Suprapubic skin (tissue), 4 donors: ENCODE results near the gene LUZP2. TPM values are rescaled to one million over a fixed set of nuclear protein-coding genes. Genes with fewer than 3 reads are reported as not detected.

Experiments used
- DNase-seq, 2 donors: peaks; one replicate each; pipeline ENCODE4 v3.0.0-alpha.2; 2019; ENCODE audit warnings: low spot score in 2 of 2
- H3K27ac ChIP-seq: fragments of 200-600 bp; sonication (generic); one replicate; pipeline ENCODE4 v1.5.1; 2019
- H3K27me3 ChIP-seq: fragments of 200-600 bp; sonication (generic); one replicate; pipeline ENCODE4 v1.5.1; 2019
- H3K36me3 ChIP-seq: fragments of 200-600 bp; sonication (generic); one replicate; pipeline ENCODE4 v1.5.1; 2019
- H3K4me1 ChIP-seq: fragments of 200-600 bp; sonication (generic); one replicate; pipeline ENCODE4 v1.5.1; 2019
- H3K4me3 ChIP-seq: fragments of 200-600 bp; sonication (generic); one replicate; pipeline ENCODE4 v1.5.1; 2019; ENCODE audit warnings: mild to moderate bottlenecking
- H3K9me3 ChIP-seq: fragments of 200-600 bp; sonication (generic); one replicate; pipeline ENCODE4 v1.5.1; 2019
- EP300 ChIP-seq: sonication (generic); formaldehyde crosslinking; IDR thresholded peaks from one replicate; pipeline ENCODE4 v1.6.1; 2017; ENCODE audit warnings: antibody characterized with exemption
- POLR2A ChIP-seq, 2 donors: fragments of 450-650 bp; IDR thresholded peaks; one replicate each; pipeline ENCODE4 v1.6.1; 2017; ENCODE audit warnings: antibody characterized with exemption in 2 of 2, mild to moderate bottlenecking in 2 of 2, moderate library complexity in 2 of 2
- POLR2AphosphoS5 ChIP-seq, 3 donors: sonication (generic); formaldehyde crosslinking; IDR thresholded peaks; one replicate each; pipeline ENCODE4 v1.6.1; 2017; ENCODE audit warnings: antibody characterized with exemption in 3 of 3
- WGBS: methylation state at CpG from one replicate; pipeline ENCODE4 v1.1.5; 2018; 5-methylcytosine and 5-hydroxymethylcytosine counted together
- total RNA-seq, 4 donors: library from RNA; depleted of rRNA; stranded (reverse); fragments of >200 nt; gene quantifications; one replicate each; pipeline ENCODE4 v1.1.0, GENCODE V29; 2016
- TF ChIP-seq, protein P1 (sequence below), 2 donors: fragments of 200-600 bp in 1 of 2; fragments of 450-650 bp in 1 of 2; sonication (generic) in 1 of 2; IDR thresholded peaks; one replicate each; pipeline ENCODE4 v1.5.1; 2016 to 2019; ENCODE audit warnings: antibody characterized with exemption in 2 of 2, mild to moderate bottlenecking in 1 of 2, moderate library complexity in 1 of 2

Gene LUZP2
- total RNA-seq, 4 donors from 2014 or later = 0.11 TPM; not detected in 3

DNA sequence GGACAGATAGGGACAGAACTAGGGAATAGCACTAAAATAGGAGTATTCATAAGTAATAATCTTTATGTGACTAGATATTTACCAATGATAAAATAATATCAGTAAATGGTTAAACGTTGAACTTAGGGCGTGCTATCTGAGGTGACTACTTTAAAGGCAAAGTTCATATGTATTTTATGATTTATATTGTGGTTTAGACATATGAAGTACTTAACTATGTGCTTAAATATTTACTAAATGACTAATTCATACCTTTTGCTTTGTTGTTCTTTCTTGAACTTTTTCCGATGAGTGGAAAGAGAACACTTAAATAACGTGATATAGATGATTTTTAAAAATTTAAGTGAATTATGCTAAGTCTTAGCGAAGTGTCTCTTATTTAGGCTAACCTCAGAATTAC lies 14.7 kb downstream of the LUZP2 start:
- WGBS = 78% methylated on average over 5 of the region's 5 CpGs
- H3K27me3 ChIP-seq = no peaks in the 10 kb centered on the region
- DNase-seq = no peak
- H3K27ac ChIP-seq = no peak overlapping the region
- no peaks in the 10 kb centered on the region for H3K36me3 ChIP-seq
- no peaks in the 10 kb centered on the region for H3K9me3 ChIP-seq
- no peak for TF ChIP-seq POLR2AphosphoS5 (IDR thresholded peaks at IDR 0.05)
- no peaks in the 10 kb centered on the region for H3K4me1 ChIP-seq
- no peak overlapping the region for H3K4me3 ChIP-seq

DNA sequence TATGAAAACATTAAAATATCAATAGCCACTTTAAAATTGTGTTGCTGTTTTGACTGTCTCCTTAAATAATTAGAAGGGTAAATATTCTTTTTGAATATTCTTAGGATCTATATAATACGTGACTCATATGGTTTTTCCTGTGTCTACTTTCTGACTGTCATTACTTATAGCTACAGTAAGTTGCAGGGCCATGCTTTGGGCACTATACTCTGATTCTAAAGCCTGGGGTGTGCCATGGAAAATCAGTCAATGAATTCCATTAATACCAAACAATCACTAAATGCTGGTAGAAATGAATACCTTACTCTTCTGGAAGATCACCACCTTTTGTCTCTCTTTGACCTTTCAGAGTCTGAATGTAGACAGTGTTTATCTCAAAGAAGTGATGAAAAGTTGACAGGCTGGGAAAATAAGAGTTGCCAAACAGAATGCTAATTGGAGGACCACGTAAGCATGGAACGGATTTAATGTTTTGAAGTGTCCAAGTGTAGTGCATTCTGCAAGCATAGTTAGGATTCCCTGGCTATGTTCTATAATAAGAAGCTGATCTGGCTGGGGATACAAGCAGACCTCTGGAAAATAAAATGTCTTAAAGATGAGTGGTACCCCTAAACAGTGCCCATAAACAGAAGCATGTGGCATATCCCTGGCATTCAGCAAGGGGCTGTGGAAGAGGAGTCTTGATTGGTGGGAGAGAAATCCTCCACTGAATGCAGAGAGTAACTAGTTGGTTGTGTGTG lies 16.8 kb downstream of the LUZP2 start:
- no peak for DNase-seq
- Histone ChIP-seq H3K9me3 (no peaks in the 10 kb centered on the region), H3K27ac (no peak overlapping the region), H3K4me1 (no peaks in the 10 kb centered on the region), H3K36me3 (no peaks in the 10 kb centered on the region), H3K4me3 (no peak overlapping the region), H3K27me3 (no peaks in the 10 kb centered on the region)
- WGBS = 76% methylated on average over 3 of the region's 3 CpGs
- TF ChIP-seq, protein P1, sequence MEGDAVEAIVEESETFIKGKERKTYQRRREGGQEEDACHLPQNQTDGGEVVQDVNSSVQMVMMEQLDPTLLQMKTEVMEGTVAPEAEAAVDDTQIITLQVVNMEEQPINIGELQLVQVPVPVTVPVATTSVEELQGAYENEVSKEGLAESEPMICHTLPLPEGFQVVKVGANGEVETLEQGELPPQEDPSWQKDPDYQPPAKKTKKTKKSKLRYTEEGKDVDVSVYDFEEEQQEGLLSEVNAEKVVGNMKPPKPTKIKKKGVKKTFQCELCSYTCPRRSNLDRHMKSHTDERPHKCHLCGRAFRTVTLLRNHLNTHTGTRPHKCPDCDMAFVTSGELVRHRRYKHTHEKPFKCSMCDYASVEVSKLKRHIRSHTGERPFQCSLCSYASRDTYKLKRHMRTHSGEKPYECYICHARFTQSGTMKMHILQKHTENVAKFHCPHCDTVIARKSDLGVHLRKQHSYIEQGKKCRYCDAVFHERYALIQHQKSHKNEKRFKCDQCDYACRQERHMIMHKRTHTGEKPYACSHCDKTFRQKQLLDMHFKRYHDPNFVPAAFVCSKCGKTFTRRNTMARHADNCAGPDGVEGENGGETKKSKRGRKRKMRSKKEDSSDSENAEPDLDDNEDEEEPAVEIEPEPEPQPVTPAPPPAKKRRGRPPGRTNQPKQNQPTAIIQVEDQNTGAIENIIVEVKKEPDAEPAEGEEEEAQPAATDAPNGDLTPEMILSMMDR (IDR thresholded peaks at IDR 0.05) = no peak
- TF ChIP-seq POLR2AphosphoS5 (IDR thresholded peaks at IDR 0.05) = no peak

DNA sequence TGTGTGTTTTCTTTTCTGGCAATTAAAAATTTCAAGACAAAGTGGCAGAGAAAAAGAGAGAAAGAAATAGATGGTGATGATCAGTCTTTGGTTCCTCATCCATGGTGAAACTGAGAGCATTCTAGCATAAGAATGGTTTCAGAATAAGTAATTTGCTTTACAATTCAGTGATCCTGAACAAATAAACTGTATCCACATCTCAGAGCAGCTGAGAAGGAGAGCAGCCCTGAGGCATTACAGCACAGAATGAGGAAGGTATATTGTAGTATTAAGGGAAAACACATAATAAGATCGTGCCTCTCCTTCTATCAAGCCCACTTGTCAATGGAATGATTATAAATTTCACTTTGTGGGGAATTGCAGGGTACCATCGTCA lies 17.4 kb downstream of the LUZP2 start:
- no peak for TF ChIP-seq POLR2AphosphoS5 (IDR thresholded peaks at IDR 0.05)
- no peak for TF ChIP-seq POLR2A (IDR thresholded peaks at IDR 0.05)
- Histone ChIP-seq H3K27me3 (no peaks in the 10 kb centered on the region), H3K4me1 (no peaks in the 10 kb centered on the region), H3K27ac (no peak overlapping the region), H3K9me3 (no peaks in the 10 kb centered on the region), H3K4me3 (no peak overlapping the region), H3K36me3 (no peaks in the 10 kb centered on the region)
- no peak for DNase-seq
- WGBS = 58% methylated on average over 2 of the region's 2 CpGs

DNA sequence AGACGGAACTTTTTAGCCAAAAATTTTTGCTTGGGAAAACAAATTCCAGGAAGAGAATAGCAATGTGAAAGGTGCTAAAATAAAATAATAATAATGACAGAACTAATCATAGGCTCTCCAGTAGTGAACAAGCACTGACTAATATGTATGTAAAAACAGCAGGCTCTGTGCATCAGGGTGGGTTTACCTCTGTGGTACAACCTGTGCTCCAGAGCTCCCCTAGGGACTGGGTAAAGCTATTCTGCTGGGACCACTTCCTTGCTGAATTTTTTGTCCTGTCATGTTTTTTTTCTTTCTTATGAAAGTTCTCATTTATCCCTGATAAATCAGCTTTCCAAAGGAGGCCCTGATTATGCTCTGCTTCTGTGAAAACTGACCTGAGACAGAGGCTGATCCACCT lies 18.8 kb downstream of the LUZP2 start:
- no peaks in the 10 kb centered on the region for H3K36me3 ChIP-seq
- H3K4me3 ChIP-seq = no peak overlapping the region
- H3K9me3 ChIP-seq = no peaks in the 10 kb centered on the region
- H3K4me1 ChIP-seq = no peaks in the 10 kb centered on the region
- H3K27me3 ChIP-seq = no peaks in the 10 kb centered on the region
- no peak for DNase-seq
- H3K27ac ChIP-seq = no peak overlapping the region
- TF ChIP-seq, protein P1 (IDR thresholded peaks at IDR 0.05) = no peak
- TF ChIP-seq POLR2AphosphoS5 (IDR thresholded peaks at IDR 0.05) = no peak
- TF ChIP-seq EP300 = no peak
- no peak for TF ChIP-seq POLR2A (IDR thresholded peaks at IDR 0.05)
- WGBS = 97% methylated on average over 1 of the region's 1 CpG

DNA sequence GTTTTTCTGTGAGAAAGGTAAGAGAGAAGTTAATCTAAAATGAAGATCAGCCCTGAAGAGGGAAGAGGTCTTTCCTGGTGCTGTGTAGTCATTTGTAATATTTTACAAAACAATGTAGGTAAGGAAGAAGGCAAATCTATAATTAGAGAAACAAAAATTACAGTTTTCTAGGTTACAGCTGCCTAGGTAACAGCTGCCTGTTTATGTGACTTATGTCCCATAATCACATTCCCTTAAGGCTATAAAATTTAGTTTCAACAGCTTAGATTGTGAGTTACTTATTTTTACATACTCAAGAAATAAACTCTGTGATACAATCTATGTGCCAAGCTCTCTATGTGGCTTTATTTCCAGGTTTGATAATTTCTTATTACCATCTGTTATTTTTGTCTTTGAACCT lies 19.8 kb downstream of the LUZP2 start:
- TF ChIP-seq, protein P1 (IDR thresholded peaks at IDR 0.05) = no peak
- TF ChIP-seq POLR2AphosphoS5 (IDR thresholded peaks at IDR 0.05) (no peak), EP300 (no peak), POLR2A (IDR thresholded peaks at IDR 0.05) (no peak)
- Histone ChIP-seq H3K36me3 (no peaks in the 10 kb centered on the region), H3K4me1 (no peaks in the 10 kb centered on the region), H3K4me3 (no peak overlapping the region), H3K9me3 (no peaks in the 10 kb centered on the region), H3K27me3 (no peaks in the 10 kb centered on the region), H3K27ac (no peak overlapping the region)
- no peak for DNase-seq

DNA sequence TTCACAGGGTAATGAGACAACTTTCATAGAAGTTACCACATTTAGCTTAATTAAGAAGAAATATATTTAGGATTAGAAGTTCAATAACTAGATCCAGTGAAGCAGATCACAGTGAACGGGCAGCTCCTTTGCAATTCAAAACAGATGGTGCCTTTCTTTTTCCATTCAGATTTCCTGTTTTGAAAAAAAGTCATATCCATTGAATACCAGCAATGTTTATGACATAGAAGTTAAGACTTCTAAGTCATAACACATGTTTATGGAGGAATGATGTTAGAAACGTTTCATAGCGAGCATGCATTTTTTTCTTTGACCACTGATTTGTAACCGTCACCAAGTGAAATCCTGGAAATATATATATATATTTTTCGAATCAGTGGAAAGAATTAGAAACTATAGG lies 24.7 kb downstream of the LUZP2 start:
- TF ChIP-seq POLR2A (IDR thresholded peaks at IDR 0.05) = no peak
- TF ChIP-seq EP300 = no peak
- TF ChIP-seq POLR2AphosphoS5 (IDR thresholded peaks at IDR 0.05) = no peak
- TF ChIP-seq, protein P1 (IDR thresholded peaks at IDR 0.05) = no peak
- Histone ChIP-seq H3K27me3 (no peaks in the 10 kb centered on the region), H3K4me3 (no peak overlapping the region), H3K36me3 (no peaks in the 10 kb centered on the region), H3K27ac (no peak overlapping the region), H3K4me1 (no peaks in the 10 kb centered on the region), H3K9me3 (no peaks in the 10 kb centered on the region)
- no peak for DNase-seq
- WGBS = 77% methylated on average over 5 of the region's 5 CpGs
